ENCODE results near the gene SECISBP2L. TPM values are rescaled to one million over a fixed set of nuclear protein-coding genes. Genes with fewer than 3 reads are reported as not detected.

Gene SECISBP2L
- total RNA-seq, 4 donors from 2014 or later = 27.7 to 63.2 (median 33.2) TPM

DNA sequence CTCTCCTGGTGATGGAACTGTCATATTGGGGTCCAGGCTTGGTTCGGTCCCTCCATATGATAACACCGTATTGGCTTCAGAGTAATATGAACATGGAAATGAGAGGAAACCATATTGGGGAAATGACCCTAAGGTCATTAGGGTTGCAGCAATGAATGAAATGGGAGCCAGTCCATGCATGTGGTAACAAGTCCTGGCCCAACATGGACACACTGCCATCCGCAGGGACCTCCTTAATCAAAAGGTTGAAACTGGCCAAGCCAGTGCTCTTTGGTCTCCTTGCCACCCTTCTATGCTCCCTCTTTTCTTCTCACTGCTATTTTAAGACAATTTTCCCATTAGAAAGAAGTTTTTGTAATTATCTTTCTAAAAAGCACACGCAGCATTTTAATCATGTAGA is 90.9 kb downstream of the SECISBP2L start:
- 80 to 93% methylated on average over 2 to 4 of the region's 4 CpGs for WGBS, 2 donors (ENCODE audit: low coverage in 1 of 2)
- Histone ChIP-seq H3K27ac (no peak overlapping the region), H3K9me3 (no peaks in the 10 kb centered on the region), H3K4me1 (no peaks in the 10 kb centered on the region), H3K4me3 (no peak overlapping the region), H3K36me3 (no peaks in the 10 kb centered on the region), H3K27me3 (no peaks in the 10 kb centered on the region)
- TF ChIP-seq, protein P1, sequence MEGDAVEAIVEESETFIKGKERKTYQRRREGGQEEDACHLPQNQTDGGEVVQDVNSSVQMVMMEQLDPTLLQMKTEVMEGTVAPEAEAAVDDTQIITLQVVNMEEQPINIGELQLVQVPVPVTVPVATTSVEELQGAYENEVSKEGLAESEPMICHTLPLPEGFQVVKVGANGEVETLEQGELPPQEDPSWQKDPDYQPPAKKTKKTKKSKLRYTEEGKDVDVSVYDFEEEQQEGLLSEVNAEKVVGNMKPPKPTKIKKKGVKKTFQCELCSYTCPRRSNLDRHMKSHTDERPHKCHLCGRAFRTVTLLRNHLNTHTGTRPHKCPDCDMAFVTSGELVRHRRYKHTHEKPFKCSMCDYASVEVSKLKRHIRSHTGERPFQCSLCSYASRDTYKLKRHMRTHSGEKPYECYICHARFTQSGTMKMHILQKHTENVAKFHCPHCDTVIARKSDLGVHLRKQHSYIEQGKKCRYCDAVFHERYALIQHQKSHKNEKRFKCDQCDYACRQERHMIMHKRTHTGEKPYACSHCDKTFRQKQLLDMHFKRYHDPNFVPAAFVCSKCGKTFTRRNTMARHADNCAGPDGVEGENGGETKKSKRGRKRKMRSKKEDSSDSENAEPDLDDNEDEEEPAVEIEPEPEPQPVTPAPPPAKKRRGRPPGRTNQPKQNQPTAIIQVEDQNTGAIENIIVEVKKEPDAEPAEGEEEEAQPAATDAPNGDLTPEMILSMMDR (IDR thresholded peaks at IDR 0.05) = no peak
- TF ChIP-seq POLR2A (IDR thresholded peaks at IDR 0.05) (no peak), EP300 (IDR thresholded peaks at IDR 0.05; ENCODE audit: low read depth) (no peak), POLR2AphosphoS5 (IDR thresholded peaks at IDR 0.05) (no peak)
- intact Hi-C loops (cut with DNase I; ENCODE audit: low total_unique reads) = no loop called here
- DNase-seq = no peak
- in situ Hi-C loops (cut with MboI; ENCODE audit: low pct_ligation_motif_present in 1 of 4, low pct_unique_long_range_greater_than_20kb in 1 of 4, low sequenced_read_pairs in 3 of 4) = no loop called here

DNA sequence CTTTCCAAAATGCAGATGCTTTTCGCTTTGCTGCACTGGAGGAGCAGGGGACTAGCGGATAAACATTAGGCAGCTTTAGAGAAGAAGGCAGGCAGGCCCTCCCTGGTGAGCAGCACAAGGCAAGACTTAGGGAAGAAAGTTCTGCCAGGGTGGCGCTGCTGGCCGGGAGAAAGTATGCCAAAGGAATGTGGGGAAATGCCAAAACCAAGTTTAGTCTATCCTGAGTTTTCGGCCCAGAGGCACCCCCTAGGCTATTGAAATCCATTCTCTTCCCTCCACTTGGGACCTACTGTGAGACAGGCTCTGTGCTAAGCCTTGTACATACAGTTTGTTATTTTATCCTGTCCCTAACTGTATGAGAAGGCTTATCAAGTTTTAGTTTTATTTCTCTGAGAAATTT is 91.7 kb downstream of the SECISBP2L start:
- Histone ChIP-seq H3K4me1 (no peaks in the 10 kb centered on the region), H3K27me3 (no peaks in the 10 kb centered on the region), H3K27ac (no peak overlapping the region), H3K36me3 (no peaks in the 10 kb centered on the region), H3K9me3 (no peaks in the 10 kb centered on the region), H3K4me3 (no peak overlapping the region)
- TF ChIP-seq EP300 (IDR thresholded peaks at IDR 0.05; ENCODE audit: low read depth) (no peak), POLR2A (IDR thresholded peaks at IDR 0.05) (no peak), POLR2AphosphoS5 (IDR thresholded peaks at IDR 0.05) (no peak)
- TF ChIP-seq, protein P1 (IDR thresholded peaks at IDR 0.05) = no peak
- WGBS, 2 donors (ENCODE audit: low coverage in 1 of 2) = 61 to 62% methylated on average over 4 to 5 of the region's 5 CpGs
- intact Hi-C loops (cut with DNase I; ENCODE audit: low total_unique reads) (no loop called here), in situ Hi-C loops (cut with MboI; ENCODE audit: low pct_ligation_motif_present in 1 of 4, low pct_unique_long_range_greater_than_20kb in 1 of 4, low sequenced_read_pairs in 3 of 4) (no loop called here)
- DNase-seq = no peak

DNA sequence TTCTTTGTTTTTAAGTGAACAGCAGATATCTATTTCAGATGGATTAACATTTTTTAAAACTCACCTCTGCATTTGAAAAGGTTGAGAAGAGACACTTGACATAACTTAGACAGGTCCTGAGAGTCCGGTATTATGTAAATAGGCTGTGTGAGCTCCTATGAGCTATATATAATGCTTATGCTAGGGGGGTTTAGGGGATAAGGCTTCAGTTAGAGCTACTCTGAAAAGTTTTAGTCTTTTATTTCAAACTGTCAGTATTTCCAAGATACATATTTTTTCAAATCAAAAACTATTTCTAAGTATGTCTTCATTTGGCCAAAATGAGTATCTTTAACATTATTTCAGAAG is 99.4 kb downstream of the SECISBP2L start:
- Histone ChIP-seq H3K9me3 (no peaks in the 10 kb centered on the region), H3K4me1 (peaks cover 0 to 3% (median 0%) of the 10 kb centered on the region in 4 donors), H3K27me3 (no peaks in the 10 kb centered on the region), H3K36me3 (no peaks in the 10 kb centered on the region), H3K4me3 (no peak overlapping the region), H3K27ac (no peak overlapping the region)
- DNase-seq = no peak
- WGBS, 2 donors (ENCODE audit: low coverage in 1 of 2) = 93 to 97% methylated on average over 1 of the region's 1 CpG
- in situ Hi-C loops (cut with MboI; ENCODE audit: low pct_ligation_motif_present in 1 of 4, low pct_unique_long_range_greater_than_20kb in 1 of 4, low sequenced_read_pairs in 3 of 4) (no loop called here), intact Hi-C loops (cut with DNase I; ENCODE audit: low total_unique reads) (no loop called here)
- TF ChIP-seq POLR2AphosphoS5 (IDR thresholded peaks at IDR 0.05) (no peak), EP300 (IDR thresholded peaks at IDR 0.05; ENCODE audit: low read depth) (no peak), POLR2A (IDR thresholded peaks at IDR 0.05) (no peak)
- TF ChIP-seq, protein P1 (IDR thresholded peaks at IDR 0.05) = no peak

DNA sequence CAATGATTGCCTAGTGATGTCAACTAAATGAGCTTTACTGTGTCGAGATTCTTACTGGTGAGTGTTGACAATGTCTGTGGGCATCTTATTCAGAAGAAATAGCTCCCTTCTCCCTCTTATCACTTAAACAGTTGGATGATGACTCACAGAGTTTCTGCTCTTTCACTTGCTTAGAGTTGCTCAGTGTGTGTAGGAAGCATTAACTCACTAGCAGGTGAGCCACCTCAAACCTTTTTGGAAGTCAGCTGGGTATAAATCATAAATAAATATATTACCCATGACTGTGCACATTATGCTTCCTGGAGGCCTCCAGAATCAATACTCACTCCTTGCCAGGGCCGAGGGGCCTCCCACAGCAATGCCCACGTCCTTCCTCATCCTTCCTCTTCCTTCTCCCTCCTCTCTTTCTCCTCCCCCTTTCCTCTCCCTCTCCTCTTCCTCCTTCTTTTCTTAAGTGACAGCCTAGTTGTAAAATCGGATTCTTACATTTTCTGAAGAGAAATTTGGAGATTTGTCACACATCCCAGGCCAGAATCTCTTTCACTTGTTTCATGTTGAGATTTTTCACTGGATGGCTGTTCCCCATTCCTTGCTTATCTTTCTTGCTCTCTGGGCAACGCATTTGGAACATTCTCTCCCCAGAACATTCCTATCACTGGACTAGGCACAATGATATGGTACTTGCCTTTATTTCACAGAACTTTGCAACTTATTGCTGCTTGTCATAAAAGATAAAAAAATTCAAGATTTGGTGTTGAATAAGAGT is 100.0 kb downstream of the SECISBP2L start:
- in situ Hi-C loops (cut with MboI; ENCODE audit: low pct_ligation_motif_present in 1 of 4, low pct_unique_long_range_greater_than_20kb in 1 of 4, low sequenced_read_pairs in 3 of 4) (no loop called here), intact Hi-C loops (cut with DNase I; ENCODE audit: low total_unique reads) (no loop called here)
- TF ChIP-seq POLR2AphosphoS5 (IDR thresholded peaks at IDR 0.05) (no peak), EP300 (IDR thresholded peaks at IDR 0.05; ENCODE audit: low read depth) (no peak), POLR2A (IDR thresholded peaks at IDR 0.05) (no peak)
- TF ChIP-seq, protein P1 (IDR thresholded peaks at IDR 0.05) = no peak
- Histone ChIP-seq H3K4me1 (peaks cover 0 to 3% (median 0%) of the 10 kb centered on the region in 4 donors), H3K36me3 (no peaks in the 10 kb centered on the region), H3K4me3 (no peak overlapping the region), H3K27ac (no peak overlapping the region), H3K9me3 (no peaks in the 10 kb centered on the region), H3K27me3 (no peaks in the 10 kb centered on the region)
- WGBS, 2 donors (ENCODE audit: low coverage in 1 of 2) = 31 to 38% methylated on average over 4 to 5 of the region's 5 CpGs
- DNase-seq = no peak
